Measurements from ENCODE around the gene IGLL1. TPM values are rescaled to one million over a fixed set of nuclear protein-coding genes. Genes with fewer than 3 reads are reported as not detected.

IGLL1 gene
- total RNA-seq, 4 donors from 2014 or later = not detected

DNA sequence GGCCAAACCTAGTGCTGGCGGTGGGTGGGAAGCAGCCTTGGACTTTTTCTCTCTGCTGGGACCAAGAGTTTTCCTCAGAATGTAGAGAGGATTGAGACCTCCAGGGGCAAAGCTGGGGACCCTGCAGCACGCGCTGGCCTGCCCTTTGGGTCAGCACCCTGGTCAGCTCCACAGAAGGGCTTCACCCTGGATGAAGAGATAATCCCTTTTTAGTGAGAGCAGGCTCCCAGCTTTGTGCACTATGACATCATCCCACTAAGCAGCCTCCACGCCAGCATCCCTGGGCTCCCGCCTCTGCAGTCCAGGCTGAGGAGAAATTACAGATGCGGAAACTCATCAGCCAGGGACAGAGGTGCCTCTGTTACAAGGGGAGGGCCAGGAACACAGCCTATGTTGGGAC lies 28.5 kb upstream of the IGLL1 start:
- TF ChIP-seq, protein P1, sequence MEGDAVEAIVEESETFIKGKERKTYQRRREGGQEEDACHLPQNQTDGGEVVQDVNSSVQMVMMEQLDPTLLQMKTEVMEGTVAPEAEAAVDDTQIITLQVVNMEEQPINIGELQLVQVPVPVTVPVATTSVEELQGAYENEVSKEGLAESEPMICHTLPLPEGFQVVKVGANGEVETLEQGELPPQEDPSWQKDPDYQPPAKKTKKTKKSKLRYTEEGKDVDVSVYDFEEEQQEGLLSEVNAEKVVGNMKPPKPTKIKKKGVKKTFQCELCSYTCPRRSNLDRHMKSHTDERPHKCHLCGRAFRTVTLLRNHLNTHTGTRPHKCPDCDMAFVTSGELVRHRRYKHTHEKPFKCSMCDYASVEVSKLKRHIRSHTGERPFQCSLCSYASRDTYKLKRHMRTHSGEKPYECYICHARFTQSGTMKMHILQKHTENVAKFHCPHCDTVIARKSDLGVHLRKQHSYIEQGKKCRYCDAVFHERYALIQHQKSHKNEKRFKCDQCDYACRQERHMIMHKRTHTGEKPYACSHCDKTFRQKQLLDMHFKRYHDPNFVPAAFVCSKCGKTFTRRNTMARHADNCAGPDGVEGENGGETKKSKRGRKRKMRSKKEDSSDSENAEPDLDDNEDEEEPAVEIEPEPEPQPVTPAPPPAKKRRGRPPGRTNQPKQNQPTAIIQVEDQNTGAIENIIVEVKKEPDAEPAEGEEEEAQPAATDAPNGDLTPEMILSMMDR (IDR thresholded peaks at IDR 0.05; ENCODE audit: low read depth) = no peak

DNA sequence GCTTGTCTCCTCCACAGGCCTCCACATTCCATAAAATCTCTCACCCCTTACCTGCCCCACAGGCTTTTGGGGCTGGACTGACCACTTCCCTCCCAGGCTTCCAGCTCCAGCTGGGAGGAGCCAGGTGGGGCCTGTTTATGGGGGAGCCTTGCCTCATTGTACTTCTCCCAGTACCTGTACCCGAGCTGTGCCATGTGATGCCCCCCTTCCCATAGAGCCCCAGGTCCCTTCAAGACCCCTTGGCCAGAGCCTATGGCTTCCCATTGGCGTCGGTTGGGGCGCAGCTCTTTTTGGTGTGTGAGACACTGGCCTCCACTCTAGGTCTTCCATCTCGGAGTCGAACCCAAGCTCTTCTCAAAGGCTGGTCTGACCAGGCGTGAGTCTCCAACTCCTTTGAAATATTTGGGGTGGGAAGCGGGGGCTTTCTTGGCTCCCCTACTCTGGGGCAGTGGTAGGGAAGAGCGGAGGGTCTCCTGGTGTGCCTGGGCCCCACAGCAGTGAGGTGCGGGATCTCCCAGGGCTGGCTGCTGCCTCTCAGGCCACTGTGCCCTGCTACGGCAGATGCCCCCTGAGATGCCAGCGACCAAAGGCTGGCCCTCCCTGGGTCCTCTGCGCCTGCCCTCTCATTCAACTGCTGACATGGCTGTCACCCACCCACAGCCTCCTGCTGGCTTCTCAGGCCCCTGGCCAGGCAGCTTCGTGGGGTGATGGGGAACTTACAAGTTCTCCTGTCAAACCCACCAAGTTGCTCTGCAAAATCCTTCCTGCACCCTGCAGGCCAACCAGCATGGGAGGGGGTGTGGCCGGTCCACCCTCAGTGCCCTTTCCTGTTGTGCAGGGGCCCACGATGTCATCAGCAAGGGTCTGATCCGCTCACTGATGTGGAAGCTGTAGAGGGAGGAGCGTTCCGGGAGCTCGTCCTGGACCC lies 26.4 kb upstream of the IGLL1 start:
- TF ChIP-seq, protein P1 (IDR thresholded peaks at IDR 0.05; ENCODE audit: low read depth) = no peak

DNA sequence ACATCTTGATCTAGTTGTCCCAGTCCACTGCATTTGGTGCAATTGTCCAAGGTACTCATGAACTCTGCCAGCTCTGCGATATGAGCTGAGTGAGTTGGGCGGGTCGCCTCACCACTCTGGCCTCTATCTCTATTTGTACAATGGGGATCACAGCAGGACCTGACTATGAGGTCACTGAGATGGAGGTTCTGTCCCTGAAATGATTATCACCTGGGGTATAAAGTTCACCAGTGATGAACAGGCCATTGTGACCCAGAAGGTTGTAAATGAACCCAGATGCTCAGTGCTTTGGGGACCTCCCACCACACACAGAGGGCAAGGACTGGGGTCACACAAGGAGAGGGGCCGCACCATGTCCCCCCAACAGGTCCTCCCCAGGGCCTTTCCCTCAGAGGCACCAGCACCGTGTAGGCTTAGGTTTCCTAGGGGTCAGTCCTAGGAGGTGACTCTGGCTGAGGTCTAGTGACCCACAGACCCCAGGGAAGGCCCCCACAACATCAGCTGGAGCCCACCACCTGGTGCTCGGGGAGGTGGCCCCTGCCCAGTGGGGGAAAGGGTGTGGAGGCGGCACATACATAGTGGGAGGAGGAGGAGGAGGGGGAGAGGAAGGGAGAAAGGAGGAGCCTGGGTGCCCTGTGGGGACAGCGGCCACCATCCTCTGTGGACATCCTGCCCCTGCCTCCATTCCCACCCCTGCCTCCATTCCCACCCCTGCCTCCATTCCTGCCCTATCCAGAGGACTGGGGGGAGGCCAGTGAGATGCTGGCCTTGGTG lies 25.0 kb upstream of the IGLL1 start:
- TF ChIP-seq, protein P1 (IDR thresholded peaks at IDR 0.05; ENCODE audit: low read depth) = no peak

DNA sequence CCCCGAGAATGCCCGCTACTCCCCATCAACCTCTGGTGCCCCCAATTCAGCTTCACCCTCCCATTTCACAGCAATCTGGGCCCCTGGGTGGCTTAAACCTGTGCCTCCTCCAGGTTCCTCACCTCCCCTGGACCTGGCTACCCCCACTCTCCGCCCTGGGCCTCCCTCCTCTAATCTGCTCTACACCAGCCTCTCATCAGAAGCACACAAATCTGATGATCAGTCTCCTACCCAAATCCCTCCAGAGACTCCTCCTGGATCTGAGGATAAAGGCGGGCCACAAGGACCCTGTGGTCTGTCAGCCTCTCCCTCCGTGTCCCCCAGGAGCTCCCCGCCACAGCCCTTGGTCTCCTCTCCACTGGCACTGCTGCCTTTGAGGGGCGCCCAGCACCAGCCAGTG lies 23.2 kb upstream of the IGLL1 start:
- TF ChIP-seq, protein P1 (IDR thresholded peaks at IDR 0.05; ENCODE audit: low read depth) = no peak

DNA sequence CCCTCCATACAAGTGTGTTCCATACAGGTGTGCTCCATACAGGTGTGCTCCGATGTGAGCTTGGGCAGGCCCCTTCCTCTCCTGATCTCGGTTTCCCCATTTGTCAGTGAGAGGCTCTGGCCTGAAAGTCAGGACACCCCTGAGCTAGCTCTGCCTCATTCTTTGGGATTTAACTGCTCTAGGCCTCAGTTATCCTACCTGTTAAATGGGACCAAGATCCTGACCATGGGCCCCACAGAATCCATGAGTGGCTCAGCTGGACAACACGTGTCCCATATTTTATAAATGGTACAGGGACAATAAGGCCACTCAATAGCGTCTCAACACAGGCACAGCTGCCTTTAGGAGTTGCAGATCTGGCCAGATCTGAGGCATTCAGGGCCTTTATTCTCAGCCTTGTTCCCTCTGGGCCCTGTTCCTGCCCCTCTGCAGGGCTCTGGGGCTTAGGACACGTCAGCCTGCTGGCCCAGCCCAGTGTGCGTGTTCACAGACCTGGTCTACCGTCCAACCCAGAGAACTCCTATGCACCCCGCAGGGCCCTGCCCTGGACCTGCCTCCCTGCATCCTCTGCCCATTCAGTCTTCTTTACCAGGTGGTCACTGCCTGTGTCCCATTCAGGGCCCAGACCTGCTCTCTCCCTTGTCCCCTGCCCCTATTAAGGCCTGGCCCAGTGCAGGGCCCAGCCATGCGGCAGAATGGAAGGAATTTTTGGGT lies 18.9 kb upstream of the IGLL1 start:
- TF ChIP-seq, protein P1 (IDR thresholded peaks at IDR 0.05; ENCODE audit: low read depth) = no peak

DNA sequence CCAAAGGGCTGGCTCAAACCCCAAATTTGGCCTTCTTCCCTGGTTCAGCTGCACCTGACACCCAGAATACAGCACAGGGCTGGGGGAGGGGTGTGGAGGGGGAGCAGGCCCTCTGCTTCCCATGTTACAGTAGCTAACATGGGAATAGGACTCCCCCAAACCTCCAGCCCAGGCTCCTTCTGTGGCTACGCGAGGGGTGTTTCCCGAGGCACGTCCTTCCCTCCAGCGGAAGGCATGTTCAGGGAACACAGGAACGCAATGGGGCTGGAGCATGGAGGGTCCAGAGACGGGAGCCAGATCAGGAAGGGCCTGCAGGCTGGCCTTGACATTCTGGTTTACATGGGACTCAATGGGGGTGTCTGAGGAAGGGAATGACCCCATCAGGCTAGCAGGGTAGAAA lies 11.8 kb upstream of the IGLL1 start:
- TF ChIP-seq, protein P1 (IDR thresholded peaks at IDR 0.05; ENCODE audit: low read depth) = no peak
